ENCODE data around the gene VPS4A. TPM values are rescaled to one million over a fixed set of nuclear protein-coding genes. Genes with fewer than 3 reads are reported as not detected.
"Not testable (repeated sequence)": the region's sequence is repeated elsewhere in the genome, so short reads cannot be mapped to it uniquely, and the experiment has no call there.

The VPS4A gene
- total RNA-seq, 1 experiment from 2014 or later: 18.3 TPM

DNA sequence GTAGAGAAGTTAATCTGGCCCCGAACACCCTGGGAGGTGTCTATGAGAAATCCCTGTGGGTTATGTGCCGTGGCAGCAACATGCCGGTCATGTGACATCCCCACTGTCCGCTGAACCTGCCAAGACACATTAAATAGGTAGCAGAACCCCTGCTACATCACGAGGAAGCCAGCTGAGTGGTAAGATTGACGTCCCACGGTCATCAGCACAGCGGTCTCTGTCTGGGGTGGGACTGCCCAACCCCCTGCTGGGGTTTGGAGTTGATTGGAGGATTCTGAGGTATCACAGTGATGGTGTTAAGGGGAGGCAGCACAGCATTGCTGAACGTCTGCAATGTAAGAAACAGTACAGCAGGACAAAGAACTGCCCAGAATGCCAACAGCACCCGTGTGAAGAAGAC, 38.4 kb downstream of the VPS4A start:
- Histone ChIP-seq H3K4me3 (ENCODE audit: low read length) (no peak overlapping the region), H3K9me2 (replicated peaks; ENCODE audit: insufficient read depth, low read length) (no peaks in the 10 kb centered on the region), H3K4me2 (ENCODE audit: low read depth, low read length, poor library complexity, severe bottlenecking) (no peak overlapping the region), H3K4me1 (ENCODE audit: low read length) (no peaks in the 10 kb centered on the region), H3K36me3 (ENCODE audit: insufficient read depth, low read length) (peaks cover 16% of the 10 kb centered on the region), H3K9ac (ENCODE audit: low read length) (no peak overlapping the region), H3K79me2 (ENCODE audit: low read length) (no peaks in the 10 kb centered on the region), H2AFZ (ENCODE audit: low read length) (no peak overlapping the region), H3K27ac (ENCODE audit: low read length) (no peak overlapping the region), H3K9me3 (ENCODE audit: low read length) (no peaks in the 10 kb centered on the region), H3K27me3 (ENCODE audit: low read length) (no peaks in the 10 kb centered on the region), H4K20me1 (ENCODE audit: insufficient read depth, low read depth, low read length) (no peaks in the 10 kb centered on the region)
- no peak for DNase-seq

- H3K9me2 ChIP-seq (replicated peaks; ENCODE audit: insufficient read depth, low read length): no peaks in the 10 kb centered on the region
- H3K36me3 ChIP-seq (ENCODE audit: insufficient read depth, low read length): peaks cover 22% of the 10 kb centered on the region
- H4K20me1 ChIP-seq (ENCODE audit: insufficient read depth, low read depth, low read length): no peaks in the 10 kb centered on the region
- H3K4me2 ChIP-seq (ENCODE audit: low read depth, low read length, poor library complexity, severe bottlenecking): no peak overlapping the region
- DNase-seq: no peak
- H3K4me3 ChIP-seq (ENCODE audit: low read length): no peak overlapping the region
- H3K9ac ChIP-seq (ENCODE audit: low read length): no peak overlapping the region
- no peaks in the 10 kb centered on the region for H3K4me1 ChIP-seq (ENCODE audit: low read length)
- no peaks in the 10 kb centered on the region for H3K27me3 ChIP-seq (ENCODE audit: low read length)
- no peaks in the 10 kb centered on the region for H3K79me2 ChIP-seq (ENCODE audit: low read length)
- H3K27ac ChIP-seq (ENCODE audit: low read length): no peak overlapping the region
- H3K9me3 ChIP-seq (ENCODE audit: low read length): no peaks in the 10 kb centered on the region
- H2AFZ ChIP-seq (ENCODE audit: low read length): no peak overlapping the region
Measured at GRCh38 chr16:69350536-69351133, 39.5 kb downstream of the VPS4A start.

- Histone ChIP-seq H3K9me3 (ENCODE audit: low read length) (no peaks in the 10 kb centered on the region), H4K20me1 (ENCODE audit: insufficient read depth, low read depth, low read length) (no peaks in the 10 kb centered on the region), H3K9me2 (replicated peaks; ENCODE audit: insufficient read depth, low read length) (no peaks in the 10 kb centered on the region), H3K9ac (ENCODE audit: low read length) (no peak within 1 kb of the TSS), H3K4me2 (ENCODE audit: low read depth, low read length, poor library complexity, severe bottlenecking) (no peak within 1 kb of the TSS), H2AFZ (ENCODE audit: low read length) (no peak within 1 kb of the TSS), H3K79me2 (ENCODE audit: low read length) (no peaks in the 10 kb centered on the region), H3K4me3 (ENCODE audit: low read length) (no peak within 1 kb of the TSS), H3K27me3 (ENCODE audit: low read length) (no peaks in the 10 kb centered on the region), H3K4me1 (ENCODE audit: low read length) (no peaks in the 10 kb centered on the region), H3K27ac (ENCODE audit: low read length) (no peak within 1 kb of the TSS), H3K36me3 (ENCODE audit: insufficient read depth, low read length) (peaks cover 29% of the 10 kb centered on the region)
- DNase-seq: no peak
Measured at GRCh38 chr16:69351309-69352027, 40.3 kb downstream of the VPS4A start, which contains the start of gene TMED6. TMED6 (minus strand) TSS chr16:69351786; CDS start chr16:69351753, 33 bp downstream.

DNA sequence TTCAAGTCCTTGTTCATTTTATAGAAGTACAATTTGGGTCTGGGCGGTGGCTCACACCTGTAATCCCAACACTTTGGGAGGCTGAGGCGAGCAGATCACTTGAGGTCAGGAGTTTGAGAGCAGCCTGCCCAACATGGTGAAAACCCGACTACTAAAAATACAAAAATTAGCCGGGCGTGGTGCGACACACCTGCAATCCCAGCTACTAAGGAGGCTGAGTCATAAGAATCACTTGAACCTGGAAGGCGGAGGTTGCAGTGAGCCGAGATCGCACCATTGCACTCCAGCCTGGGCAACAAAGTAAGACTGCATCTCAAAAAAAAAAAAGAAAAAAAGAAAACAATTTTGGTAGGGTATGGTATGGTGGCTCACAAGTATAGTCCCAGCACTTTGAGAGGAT, 48.9 kb downstream of the VPS4A start:
- not testable (repeated sequence) for H2AFZ ChIP-seq (ENCODE audit: low read length); H3K9me2 ChIP-seq (replicated peaks; ENCODE audit: insufficient read depth, low read length); H3K4me2 ChIP-seq (ENCODE audit: low read depth, low read length, poor library complexity, severe bottlenecking); H3K27ac ChIP-seq (ENCODE audit: low read length); H3K4me1 ChIP-seq (ENCODE audit: low read length); H3K4me3 ChIP-seq (ENCODE audit: low read length); DNase-seq; H3K9me3 ChIP-seq (ENCODE audit: low read length); H3K27me3 ChIP-seq (ENCODE audit: low read length); H3K9ac ChIP-seq (ENCODE audit: low read length); H4K20me1 ChIP-seq (ENCODE audit: insufficient read depth, low read depth, low read length)
- peaks cover 10% of the 10 kb centered on the region for H3K79me2 ChIP-seq (ENCODE audit: low read length)
- peaks cover 29% of the 10 kb centered on the region; the same call in 1 of the 2 replicates for H3K36me3 ChIP-seq (ENCODE audit: insufficient read depth, low read length)

- Histone ChIP-seq H3K9me3 (ENCODE audit: low read length) (no peaks in the 10 kb centered on the region), H2AFZ (ENCODE audit: low read length) (no peak overlapping the region), H3K27me3 (ENCODE audit: low read length) (no peaks in the 10 kb centered on the region), H3K4me2 (ENCODE audit: low read depth, low read length, poor library complexity, severe bottlenecking) (no peak overlapping the region), H3K36me3 (ENCODE audit: insufficient read depth, low read length) (peaks cover 34% of the 10 kb centered on the region), H4K20me1 (ENCODE audit: insufficient read depth, low read depth, low read length) (0 out of 2 replicates have a peak, but pooled peaks cover 7% of the 10 kb centered on the region), H3K27ac (ENCODE audit: low read length) (no peak overlapping the region), H3K4me1 (ENCODE audit: low read length) (0 out of 2 replicates have a peak, but pooled peaks cover 4% of the 10 kb centered on the region), H3K9ac (ENCODE audit: low read length) (no peak overlapping the region), H3K4me3 (ENCODE audit: low read length) (no peak overlapping the region), H3K79me2 (ENCODE audit: low read length) (peaks cover 16% of the 10 kb centered on the region), H3K9me2 (replicated peaks; ENCODE audit: insufficient read depth, low read length) (no peaks in the 10 kb centered on the region)
- DNase-seq: no peak
Measured at GRCh38 chr16:69363281-69363717, 52.1 kb downstream of the VPS4A start.

DNA sequence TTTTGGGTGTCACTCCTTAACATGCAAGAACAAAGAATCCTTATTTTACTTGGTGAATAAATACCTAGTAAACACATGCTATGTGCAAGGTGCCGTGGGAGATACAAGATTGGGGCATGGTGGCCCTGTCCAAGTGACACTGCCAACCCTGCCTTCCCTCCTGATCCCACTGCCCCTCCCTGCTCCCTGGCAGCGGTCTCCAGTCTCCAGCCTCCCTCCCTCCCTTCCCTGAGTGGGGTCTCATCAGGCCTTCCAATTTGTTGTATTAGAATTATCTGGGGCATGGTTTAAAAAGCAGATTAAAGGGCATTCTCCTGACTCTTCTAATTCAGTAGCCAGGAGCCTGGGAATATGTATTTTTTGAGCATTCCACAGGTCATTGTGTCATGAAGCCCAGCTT, 52.9 kb downstream of the VPS4A start:
- no peaks in the 10 kb centered on the region for H3K27me3 ChIP-seq (ENCODE audit: low read length)
- H4K20me1 ChIP-seq (ENCODE audit: insufficient read depth, low read depth, low read length): 0 out of 2 replicates have a peak, but pooled peaks cover 7% of the 10 kb centered on the region
- DNase-seq: no peak
- H3K4me3 ChIP-seq (ENCODE audit: low read length): no peak overlapping the region
- H3K79me2 ChIP-seq (ENCODE audit: low read length): peaks cover 16% of the 10 kb centered on the region
- H3K4me2 ChIP-seq (ENCODE audit: low read depth, low read length, poor library complexity, severe bottlenecking): no peak overlapping the region
- no peak overlapping the region for H3K9ac ChIP-seq (ENCODE audit: low read length)
- no peak overlapping the region for H3K27ac ChIP-seq (ENCODE audit: low read length)
- 0 out of 2 replicates have a peak, but pooled peaks cover 4% of the 10 kb centered on the region for H3K4me1 ChIP-seq (ENCODE audit: low read length)
- no peak overlapping the region for H2AFZ ChIP-seq (ENCODE audit: low read length)
- no peaks in the 10 kb centered on the region for H3K9me3 ChIP-seq (ENCODE audit: low read length)
- no peaks in the 10 kb centered on the region for H3K9me2 ChIP-seq (replicated peaks; ENCODE audit: insufficient read depth, low read length)
- H3K36me3 ChIP-seq (ENCODE audit: insufficient read depth, low read length): peaks cover 35% of the 10 kb centered on the region

GRCh38 chr16:69365901-69366300, 54.8 kb downstream of the VPS4A start:
- Histone ChIP-seq H3K27ac (ENCODE audit: low read length) (no peak overlapping the region), H2AFZ (ENCODE audit: low read length) (no peak overlapping the region), H3K4me1 (ENCODE audit: low read length) (0 out of 2 replicates have a peak, but pooled peaks cover 4% of the 10 kb centered on the region), H3K79me2 (ENCODE audit: low read length) (peaks cover 16% of the 10 kb centered on the region), H3K27me3 (ENCODE audit: low read length) (no peaks in the 10 kb centered on the region), H3K4me2 (ENCODE audit: low read depth, low read length, poor library complexity, severe bottlenecking) (no peak overlapping the region), H3K9me3 (ENCODE audit: low read length) (no peaks in the 10 kb centered on the region), H3K9me2 (replicated peaks; ENCODE audit: insufficient read depth, low read length) (no peaks in the 10 kb centered on the region), H4K20me1 (ENCODE audit: insufficient read depth, low read depth, low read length) (0 out of 2 replicates have a peak, but pooled peaks cover 7% of the 10 kb centered on the region), H3K36me3 (ENCODE audit: insufficient read depth, low read length) (peaks cover 47% of the 10 kb centered on the region), H3K9ac (ENCODE audit: low read length) (no peak overlapping the region), H3K4me3 (ENCODE audit: low read length) (no peak overlapping the region)
- no peak for DNase-seq

DNA sequence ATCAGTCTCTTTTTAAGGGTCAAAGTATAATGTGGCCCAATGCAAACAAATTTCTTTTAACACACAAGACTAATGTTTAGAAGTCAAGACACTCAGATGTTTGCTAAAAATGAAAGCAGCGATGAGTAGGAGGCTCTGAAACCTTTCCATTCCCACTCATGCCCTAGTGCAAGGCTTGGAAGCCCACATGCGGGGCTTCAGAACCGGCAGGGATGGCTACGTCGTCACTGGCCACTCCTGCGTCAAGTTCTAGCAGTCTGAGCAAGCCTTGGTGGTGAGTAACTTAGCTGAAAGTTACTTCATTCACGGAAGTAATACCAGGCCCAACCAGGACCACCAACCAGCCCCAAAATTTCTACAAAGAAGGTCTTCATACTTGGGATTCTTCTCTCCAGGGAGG, 55.3 kb downstream of the VPS4A start:
- Histone ChIP-seq H4K20me1 (ENCODE audit: insufficient read depth, low read depth, low read length) (0 out of 2 replicates have a peak, but pooled peaks cover 7% of the 10 kb centered on the region), H3K4me1 (ENCODE audit: low read length) (0 out of 2 replicates have a peak, but pooled peaks cover 4% of the 10 kb centered on the region), H3K9me2 (replicated peaks; ENCODE audit: insufficient read depth, low read length) (no peaks in the 10 kb centered on the region), H3K9ac (ENCODE audit: low read length) (no peak overlapping the region), H3K4me3 (ENCODE audit: low read length) (no peak overlapping the region), H3K27ac (ENCODE audit: low read length) (no peak overlapping the region), H2AFZ (ENCODE audit: low read length) (no peak overlapping the region), H3K36me3 (ENCODE audit: insufficient read depth, low read length) (peaks cover 48% of the 10 kb centered on the region), H3K9me3 (ENCODE audit: low read length) (no peaks in the 10 kb centered on the region), H3K79me2 (ENCODE audit: low read length) (peaks cover 16% of the 10 kb centered on the region), H3K4me2 (ENCODE audit: low read depth, low read length, poor library complexity, severe bottlenecking) (no peak overlapping the region), H3K27me3 (ENCODE audit: low read length) (no peaks in the 10 kb centered on the region)
- DNase-seq: no peak

Data from Karpas-422 (cell line).